B cell (primary cell): ENCODE data around the gene MYO18A.

Experiments used
- EZH2 ChIP-seq: IDR thresholded peaks from 2 replicates; pipeline ENCODE4 v1.6.1; 2012; ENCODE audit warnings: borderline replicate concordance, low read depth, mild to moderate bottlenecking, moderate library complexity, low read length; ENCODE audit not compliant: insufficient read depth, poor library complexity, severe bottlenecking
- TF ChIP-seq, protein P1 (sequence below): fragments of 200-600 bp; IDR thresholded peaks from one replicate; pipeline ENCODE4 v1.8.0; 2022; ENCODE audit warnings: antibody characterized with exemption, mild to moderate bottlenecking

DNA sequence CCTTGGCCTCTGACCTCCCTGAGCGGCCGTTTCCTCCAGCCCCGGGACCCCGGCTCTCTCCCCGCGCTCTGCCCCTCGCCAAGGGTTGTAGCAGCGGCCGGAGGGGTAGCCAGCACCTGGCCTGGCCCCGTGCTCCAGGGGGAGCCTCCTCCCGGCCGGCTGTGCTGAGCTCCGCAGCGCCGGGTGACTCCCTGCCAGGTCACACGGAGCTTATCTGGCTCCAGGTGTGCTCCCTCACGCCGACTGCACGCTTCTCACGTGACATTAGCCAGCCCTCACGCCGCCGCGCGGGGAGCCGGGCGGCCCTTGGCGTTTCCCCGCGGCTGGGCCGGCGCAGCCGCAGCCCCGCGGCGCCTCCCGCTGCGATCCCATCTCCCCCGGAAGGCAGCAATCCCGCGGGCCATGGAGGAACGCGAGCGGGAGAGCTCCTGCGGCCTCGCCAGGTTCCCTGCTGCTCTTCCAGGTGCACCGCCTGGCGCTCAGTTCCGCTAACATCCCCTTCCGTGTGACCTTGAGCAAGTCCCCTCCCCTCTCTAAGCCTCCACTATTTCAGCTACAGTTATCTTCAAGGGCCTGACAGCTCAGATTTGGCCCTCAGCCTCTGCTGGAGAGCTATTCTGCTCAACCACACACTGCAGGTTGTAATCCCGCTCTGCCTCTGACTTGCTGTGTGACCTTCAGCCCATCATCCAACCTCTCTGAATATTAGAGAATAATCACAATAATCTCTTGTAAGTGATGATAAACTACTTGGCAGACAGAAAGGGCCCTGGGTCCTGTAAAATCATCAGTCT lies 3.4 kb downstream of the MYO18A start:
- no peak for TF ChIP-seq EZH2
- TF ChIP-seq, protein P1, sequence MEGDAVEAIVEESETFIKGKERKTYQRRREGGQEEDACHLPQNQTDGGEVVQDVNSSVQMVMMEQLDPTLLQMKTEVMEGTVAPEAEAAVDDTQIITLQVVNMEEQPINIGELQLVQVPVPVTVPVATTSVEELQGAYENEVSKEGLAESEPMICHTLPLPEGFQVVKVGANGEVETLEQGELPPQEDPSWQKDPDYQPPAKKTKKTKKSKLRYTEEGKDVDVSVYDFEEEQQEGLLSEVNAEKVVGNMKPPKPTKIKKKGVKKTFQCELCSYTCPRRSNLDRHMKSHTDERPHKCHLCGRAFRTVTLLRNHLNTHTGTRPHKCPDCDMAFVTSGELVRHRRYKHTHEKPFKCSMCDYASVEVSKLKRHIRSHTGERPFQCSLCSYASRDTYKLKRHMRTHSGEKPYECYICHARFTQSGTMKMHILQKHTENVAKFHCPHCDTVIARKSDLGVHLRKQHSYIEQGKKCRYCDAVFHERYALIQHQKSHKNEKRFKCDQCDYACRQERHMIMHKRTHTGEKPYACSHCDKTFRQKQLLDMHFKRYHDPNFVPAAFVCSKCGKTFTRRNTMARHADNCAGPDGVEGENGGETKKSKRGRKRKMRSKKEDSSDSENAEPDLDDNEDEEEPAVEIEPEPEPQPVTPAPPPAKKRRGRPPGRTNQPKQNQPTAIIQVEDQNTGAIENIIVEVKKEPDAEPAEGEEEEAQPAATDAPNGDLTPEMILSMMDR, result no peak
